SK-N-MC (cell line): ENCODE data around the gene DOCK6.

ENCODE experiments used
- EZH2 ChIP-seq: fragments of 200-600 bp; sonication (generic); IDR thresholded peaks from one replicate; pipeline ENCODE4 v1.6.1; 2017; ENCODE audit warnings: antibody characterized with exemption
- POLR2AphosphoS5 ChIP-seq: IDR thresholded peaks from 2 replicates; pipeline ENCODE4 v1.6.1; 2012; ENCODE audit warnings: mild to moderate bottlenecking, low read depth, low read length, borderline replicate concordance

GRCh38 chr19:11291415-11291814 is 29.1 kb upstream of the DOCK6 start:
- TF ChIP-seq POLR2AphosphoS5 (no peak), EZH2 (no peak)
